Upper lobe of left lung (tissue), 4 donors: ENCODE data around the gene ADGRL3.

ENCODE experiments used
- CTCF ChIP-seq, 6 experiments: fragments of 450-650 bp in 4 of 6; fragments of 200-600 bp in 2 of 6; sonication (generic) in 2 of 6; IDR thresholded peaks; one replicate each; pipeline ENCODE4 v1.5.1; 2016 to 2019; ENCODE audit warnings: antibody characterized with exemption in 6 of 6
- EP300 ChIP-seq, 4 donors: sonication (generic); formaldehyde crosslinking; IDR thresholded peaks; one replicate each; pipeline ENCODE4 v1.5.1; 2017; ENCODE audit warnings: antibody characterized with exemption in 4 of 4, control low read depth in 2 of 4
- POLR2A ChIP-seq, 4 donors: fragments of 450-650 bp; IDR thresholded peaks; one replicate each; pipeline ENCODE4 v1.5.1; 2016 to 2017; ENCODE audit warnings: antibody characterized with exemption in 4 of 4, mild to moderate bottlenecking in 2 of 4
- POLR2AphosphoS5 ChIP-seq, 2 donors: sonication (generic); formaldehyde crosslinking; IDR thresholded peaks; one replicate each; pipeline ENCODE4 v1.5.1; 2017; ENCODE audit warnings: antibody characterized with exemption in 2 of 2

- TF ChIP-seq CTCF (IDR thresholded peaks at IDR 0.05) (no peak), POLR2A (IDR thresholded peaks at IDR 0.05) (no peak), EP300 (IDR thresholded peaks at IDR 0.05) (no peak), POLR2AphosphoS5 (IDR thresholded peaks at IDR 0.05) (no peak)
Measured at GRCh38 chr4:61336916-61337315, 136.8 kb downstream of the ADGRL3 start.
